A549 (cell line): ENCODE measurements around the gene PAGE4. TPM values are rescaled to one million over a fixed set of nuclear protein-coding genes. Genes with fewer than 3 reads are reported as not detected.

ENCODE experiments used
- ATAC-seq, 2 experiments: fragments of 200-7000 bp in 1 of 2; fragments of >200 bp in 1 of 2; cut with Nextera tagmentation in 1 of 2; cut with Tn5 transposase in 1 of 2; 3 replicates each; pipeline versions ENCODE4 v1.8.0 to v1.9.1; 2018 to 2020; ENCODE audit warnings: mild to moderate bottlenecking in 1 of 2, moderate library complexity in 1 of 2
- CTCF ChIA-PET: fragments of 300-600 bp; sonication (Branson Sonifier 250); formaldehyde crosslinking; extraction: SDS; loops from one replicate; lab custom pipeline; 2021; ENCODE audit warnings: antibody characterized with exemption, inconsistent platforms; lab: Yijun Ruan, JAX
- POLR2A ChIA-PET: fragments of 350-600 bp; formaldehyde crosslinking; extraction: SDS; loops from one replicate; lab custom pipeline; 2021; ENCODE audit warnings: antibody characterized with exemption, inconsistent platforms; lab: Yijun Ruan, JAX
- DNase-seq, 2 experiments: peaks; one replicate each; pipeline versions ENCODE4 v3.0.0 to v3.0.0-alpha.2; 2011 to 2016; ENCODE audit warnings: low read depth in 1 of 2, low spot score in 1 of 2
- FAIRE-seq: peaks from 2 replicates; lab custom pipeline; 2011; peaks lifted over from hg19 to GRCh38; lab: Jason Lieb, UNC
- H3K27ac ChIP-seq, 2 experiments: fragments of >200 bp; sonication (Bioruptor Twin); formaldehyde crosslinking; 3 replicates each; pipeline ENCODE4 v1.5.1; 2016 to 2017
- H3K4me1 ChIP-seq: fragments of >200 bp; sonication (Bioruptor Twin); formaldehyde crosslinking; 3 replicates; pipeline ENCODE4 v1.6.1; 2016
- H3K4me2 ChIP-seq: fragments of >200 bp; sonication (Bioruptor Twin); formaldehyde crosslinking; 3 replicates; pipeline ENCODE4 v1.6.1; 2016
- H3K4me3 ChIP-seq: fragments of >200 bp; sonication (Bioruptor Twin); formaldehyde crosslinking; 3 replicates; pipeline ENCODE4 v1.5.1; 2016
- H3K9me3 ChIP-seq: fragments of >200 bp; sonication (Bioruptor Twin); formaldehyde crosslinking; 3 replicates; pipeline ENCODE4 v1.6.1; 2016
- BCL3 ChIP-seq: fragments of >200 bp; sonication (Bioruptor Twin); formaldehyde crosslinking; IDR thresholded peaks from 3 replicates; pipeline ENCODE4 v1.6.1; 2016
- CBX2 ChIP-seq: fragments of 200-600 bp; sonication (generic); IDR thresholded peaks from 2 replicates; pipeline ENCODE4 v1.6.1; 2016; ENCODE audit warnings: low read depth, mild to moderate bottlenecking, borderline replicate concordance
- CTCF ChIP-seq: fragments of >200 bp; sonication (Bioruptor Twin); formaldehyde crosslinking; IDR thresholded peaks from 3 replicates; pipeline ENCODE4 v1.5.1; 2016
- EHMT2 ChIP-seq: fragments of 200-600 bp; sonication (generic); IDR thresholded peaks from 2 replicates; pipeline ENCODE4 v1.6.1; 2016; ENCODE audit warnings: antibody characterized with exemption, low read depth, mild to moderate bottlenecking, moderate library complexity
- ELK1 ChIP-seq: fragments of 150-350 bp; IDR thresholded peaks from 2 replicates; pipeline ENCODE4 v1.6.1; 2014; ENCODE audit warnings: low read depth, mild to moderate bottlenecking, low read length
- GATA3 ChIP-seq: IDR thresholded peaks from 2 replicates; pipeline ENCODE4 v1.6.1; 2012; ENCODE audit warnings: borderline replicate concordance
- HEYL ChIP-seq: fragments of 250-450 bp; sonication (Bioruptor Pico); IDR thresholded peaks from 2 replicates; pipeline ENCODE4 v1.8.0; 2021; ENCODE audit warnings: mild to moderate bottlenecking, moderate library complexity
- HMGXB4 ChIP-seq: fragments of 250-450 bp; sonication (Bioruptor Pico); IDR thresholded peaks from 2 replicates; pipeline ENCODE4 v1.5.0; 2021; ENCODE audit warnings: mild to moderate bottlenecking, moderate library complexity, borderline replicate concordance
- MAX ChIP-seq: IDR thresholded peaks from 2 replicates; pipeline ENCODE4 v1.6.1; 2012
- MAZ ChIP-seq: fragments of 150-350 bp; IDR thresholded peaks from 2 replicates; pipeline ENCODE4 v1.6.1; 2014; ENCODE audit warnings: antibody characterized with exemption, low read depth, low read length, borderline replicate concordance
- NFE2L2 ChIP-seq: fragments of 150-350 bp; conservative IDR thresholded peaks from 2 replicates; pipeline ENCODE4 v1.6.1; 2014; ENCODE audit warnings: low read length
- RARB ChIP-seq: fragments of 250-450 bp; sonication (Bioruptor Pico); IDR thresholded peaks from 2 replicates; pipeline ENCODE4 v1.8.0; 2021; ENCODE audit warnings: mild to moderate bottlenecking, moderate library complexity
- REST ChIP-seq: fragments of 200-600 bp; sonication (generic); IDR thresholded peaks from 2 replicates; pipeline ENCODE4 v1.6.1; 2016; ENCODE audit warnings: antibody characterized with exemption, mild to moderate bottlenecking, moderate library complexity
- RFX5 ChIP-seq: fragments of 450-650 bp; IDR thresholded peaks from 2 replicates; pipeline ENCODE4 v1.7.1; 2014; ENCODE audit warnings: antibody characterized with exemption, mild to moderate bottlenecking, moderate library complexity
- SREBF2 ChIP-seq: fragments of 450-650 bp; IDR thresholded peaks from 2 replicates; pipeline ENCODE4 v1.6.1; 2014; ENCODE audit warnings: mild to moderate bottlenecking, moderate library complexity
- TFCP2L1 ChIP-seq: fragments of 250-450 bp; sonication (Bioruptor Pico); IDR thresholded peaks from 2 replicates; pipeline ENCODE4 v1.5.0; 2021; ENCODE audit warnings: mild to moderate bottlenecking
- USF2 ChIP-seq: fragments of 450-650 bp; IDR thresholded peaks from 2 replicates; pipeline ENCODE4 v1.6.1; 2014; ENCODE audit warnings: antibody characterized with exemption
- ZC3H11A ChIP-seq: fragments of 450-650 bp; IDR thresholded peaks from 2 replicates; pipeline ENCODE4 v1.6.1; 2014; ENCODE audit warnings: antibody characterized with exemption, mild to moderate bottlenecking
- ZNF302 ChIP-seq: fragments of 250-450 bp; sonication (Bioruptor Pico); IDR thresholded peaks from 2 replicates; pipeline ENCODE4 v1.9.0; 2021; ENCODE audit warnings: inconsistent platforms, mild to moderate bottlenecking, moderate library complexity
- ZSCAN20 ChIP-seq: fragments of 250-450 bp; sonication (Bioruptor Pico); IDR thresholded peaks from 2 replicates; pipeline ENCODE4 v1.8.0; 2022; ENCODE audit warnings: mild to moderate bottlenecking, moderate library complexity
- WGBS: methylation state at CpG from one replicate; pipeline ENCODE4 v1.1.6; 2017; ENCODE audit errors: missing lambda C conversion rate; 5-methylcytosine and 5-hydroxymethylcytosine counted together
- polyA plus RNA-seq, 4 experiments: library from polyadenylated mRNA; depleted of rRNA in 3 of 4; stranded (reverse); fragments of >200 nt; fragmentation: RNase III in 1 of 4; extraction: RNeasy Plus Mini Kit Qiagen cat#74134 plus additional on column Dnase treatment in 1 of 4; gene quantifications; 2 replicates in 3 of 4; 3 replicates in 1 of 4; pipeline ENCODE4 v1.2.3, GENCODE V29; 2011 to 2017

Gene PAGE4
- polyA plus RNA-seq, 2 of the 4 experiments (the other 2 are of a cell fraction): not detected

GRCh38 chrX:49840679-49841078, 11.6 kb downstream of the PAGE4 start:
- Histone ChIP-seq H3K4me1 (no peaks in the 10 kb centered on the region), H3K4me2 (no peak overlapping the region), H3K4me3 (no peak overlapping the region), H3K9me3 (no peaks in the 10 kb centered on the region), H3K27ac (no peak overlapping the region)
- CTCF ChIA-PET: interaction anchor here (1.2 to 1.5 kb wide), 2 partner anchors 549 to 648 kb away, joined by 3 read pairs; no protein-coding TSS in a partner anchor
- FAIRE-seq (no peak), ATAC-seq (peak; percentile 51 to 87; a peak in 4 of 6 replicates), DNase-seq (peak; percentile 19 to 72)
- no peak for TF ChIP-seq MAZ
- no peak for TF ChIP-seq CBX2
- no peak for TF ChIP-seq REST
- no peak for TF ChIP-seq NFE2L2
- TF ChIP-seq SREBF2: no peak
- TF ChIP-seq CTCF: no peak
- no peak for TF ChIP-seq EHMT2
- TF ChIP-seq HEYL (CRISPR knock-in tag): no peak
- no peak for TF ChIP-seq TFCP2L1 (CRISPR knock-in tag)
- no peak for TF ChIP-seq MAX
- TF ChIP-seq USF2: no peak
- no peak for TF ChIP-seq ZC3H11A
- TF ChIP-seq GATA3: no peak
- TF ChIP-seq BCL3: no peak
- no peak for TF ChIP-seq HMGXB4 (CRISPR knock-in tag)
- no peak for TF ChIP-seq ZNF302
- TF ChIP-seq RFX5: no peak
- no peak for TF ChIP-seq RARB
- TF ChIP-seq ELK1: no peak
- no peak for TF ChIP-seq ZSCAN20 (CRISPR knock-in tag)
- TF ChIP-seq, all 56 proteins: peak for 0
- 36% methylated on average over 2 of the region's 3 CpGs for WGBS
- POLR2A ChIA-PET: no interaction called here
